ENCODE data around the gene R3HDM4. TPM values are rescaled to one million over a fixed set of nuclear protein-coding genes. Genes with fewer than 3 reads are reported as not detected.
"Not testable (repeated sequence)": the region's sequence is repeated elsewhere in the genome, so short reads cannot be mapped to it uniquely, and the experiment has no call there.

Gene R3HDM4
- 10 to 100 TPM; 29.5 to 52.7 (median 42.3) TPM for polyA plus RNA-seq
- long read RNA-seq, donor 1 = 0 reads
- long read RNA-seq, donor 2, partial matches to known transcripts = 0 of 4 reads
- long read RNA-seq, donor 2, other reads (novel, unspliced or antisense) = 0 of 4 reads
- long read RNA-seq, donor 3, partial matches to known transcripts = 6 of 8 reads
- long read RNA-seq, donor 3, other reads (novel, unspliced or antisense) = 0 of 8 reads
- long read RNA-seq, donor 4, partial matches to known transcripts = 0 of 1 reads
- long read RNA-seq, donor 4, other reads (novel, unspliced or antisense) = 0 of 1 reads
- long read RNA-seq, donor 5, transcript R3HDM4-201 (8 exons, 1,815 nt) = major isoform, 5 of 5 reads
- long read RNA-seq, donor 5, partial matches to known transcripts = 0 of 5 reads
- long read RNA-seq, donor 5, other reads (novel, unspliced or antisense) = 0 of 5 reads
- long read RNA-seq, donor 6, partial matches to known transcripts = 68 of 93 reads
- long read RNA-seq, donor 6, other reads (novel, unspliced or antisense) = 21 of 93 reads
- long read RNA-seq, donor 7, transcript R3HDM4-201 (8 exons, 1,815 nt) = major isoform, 12 of 12 reads
- long read RNA-seq, donor 7, partial matches to known transcripts = 0 of 12 reads
- long read RNA-seq, donor 7, other reads (novel, unspliced or antisense) = 0 of 12 reads
- long read RNA-seq, donor 8, partial matches to known transcripts = 0 of 3 reads
- long read RNA-seq, donor 8, other reads (novel, unspliced or antisense) = 0 of 3 reads
- long read RNA-seq, donor 9, partial matches to known transcripts = 0 of 2 reads
- long read RNA-seq, donor 9, other reads (novel, unspliced or antisense) = 0 of 2 reads
- long read RNA-seq, donor 10, transcript R3HDM4-201 (8 exons, 1,815 nt) = major isoform, 13 of 13 reads
- long read RNA-seq, donor 10, partial matches to known transcripts = 0 of 13 reads
- long read RNA-seq, donor 10, other reads (novel, unspliced or antisense) = 0 of 13 reads

DNA sequence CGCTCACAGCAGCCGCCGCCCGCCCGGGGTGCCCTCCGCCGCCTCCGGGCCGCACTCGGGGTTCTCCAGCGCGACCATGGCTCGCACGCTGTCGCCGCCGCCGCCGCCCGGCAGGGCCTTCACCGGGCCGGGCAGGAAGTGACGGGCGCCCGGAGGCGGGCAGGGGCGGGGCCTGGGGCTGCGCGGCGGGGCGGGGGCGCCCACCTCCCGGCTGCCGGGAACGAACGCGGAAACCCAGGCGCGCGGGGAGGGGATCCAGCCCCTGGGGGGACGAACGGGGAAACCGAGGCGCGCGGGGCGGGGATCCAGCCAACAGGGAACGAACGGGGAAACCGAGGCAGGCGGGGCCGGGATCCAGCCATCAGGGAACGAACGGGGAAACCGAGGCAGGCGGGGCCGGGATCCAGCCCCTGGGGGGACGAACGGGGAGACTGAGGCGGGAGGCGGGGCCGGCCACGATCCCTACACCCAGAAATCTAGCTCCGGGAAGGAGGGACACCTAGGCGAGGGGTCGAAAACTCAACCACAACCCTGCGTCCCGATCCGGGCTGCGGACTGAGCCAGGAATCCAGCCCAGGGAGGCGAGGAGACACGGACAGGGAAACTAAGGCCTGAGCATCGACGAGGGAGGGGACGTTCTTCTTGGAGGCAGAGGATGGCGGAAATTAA lies at the start of gene R3HDM4:
Gene R3HDM4, minus strand, starts transcription at position 140 of the 669 bp plus-strand sequence. Its CDS starts 62 bp downstream, at position 78.
- DNase-seq (peak; percentile 68 to 86), FAIRE-seq (no peak)
- Histone ChIP-seq H3K27me3 (ENCODE audit: control insufficient read depth in 3 of 3, insufficient read depth in 3 of 3, low read length in 3 of 3) (peaks cover 9 to 17% (median 14%) of the 10 kb centered on the region in 3 donors), H3K4me1 (ENCODE audit: control insufficient read depth in 3 of 3, insufficient read depth in 2 of 3, low read depth in 1 of 3, low read length in 2 of 3) (peaks cover 0 to 33% (median 3%) of the 10 kb centered on the region in 3 donors), H3K4me3 (ENCODE audit: low read depth in 1 of 3, low read length in 3 of 3) (peak within 1 kb of the TSS; percentile 93 to 99 (median 96)), H3K9me3 (ENCODE audit: control insufficient read depth in 2 of 2, insufficient read depth in 1 of 2, low read depth in 1 of 2, low read length in 1 of 2) (no peaks in the 10 kb centered on the region), H3K27ac (ENCODE audit: low read depth in 1 of 3, low read length in 2 of 3) (peak within 1 kb of the TSS; percentile 92 to 96 (median 93)), H3K36me3 (ENCODE audit: control insufficient read depth in 3 of 3, insufficient read depth in 2 of 3, low read depth in 1 of 3, low read length in 3 of 3) (no peaks in the 10 kb centered on the region)
- WGBS, 3 donors = 0 to 1% (median 1%) methylated on average over 52 to 76 of the region's 76 CpGs

DNA sequence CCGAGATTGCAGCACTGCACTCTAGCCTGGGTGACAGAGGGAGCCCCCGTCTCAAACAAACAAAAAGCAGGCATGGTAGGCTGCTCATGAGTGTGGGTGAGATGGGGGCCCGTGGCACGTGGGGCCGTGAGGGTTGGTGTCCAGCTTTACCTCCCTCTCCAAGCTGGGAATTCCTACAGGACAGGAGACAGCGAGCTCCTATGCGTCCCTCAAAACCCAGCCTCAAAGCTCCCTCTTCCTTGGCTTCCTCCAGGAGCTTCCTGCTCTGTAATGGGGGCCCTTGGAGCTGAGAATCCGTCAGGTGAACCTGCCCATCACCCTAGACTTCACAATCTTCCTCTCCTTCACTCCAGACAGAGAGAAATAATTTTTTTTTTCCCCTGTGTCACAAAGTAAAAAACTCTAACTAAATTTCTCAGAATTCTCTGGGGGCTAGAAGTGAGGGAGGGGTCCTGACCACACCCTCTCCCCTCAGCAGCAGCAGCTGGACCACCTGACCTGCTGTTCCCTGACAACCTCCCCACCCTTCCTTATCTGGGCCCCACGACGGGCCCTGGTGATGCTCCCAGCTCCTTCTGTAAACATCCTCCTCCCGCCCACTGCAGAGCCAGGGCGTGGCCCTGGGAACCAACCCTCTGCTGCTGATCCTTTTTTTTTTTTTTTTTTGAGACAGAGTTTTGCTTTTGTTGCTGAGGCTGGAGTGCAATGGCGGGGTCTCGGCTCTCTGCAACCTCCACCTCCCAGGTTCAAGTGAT lies 49.0 kb upstream of the R3HDM4 start:
- peak overlapping the region in 1 of 3 donors; percentile 56 for H3K4me3 ChIP-seq (ENCODE audit: low read depth in 1 of 3, low read length in 3 of 3)
- peak overlapping the region in 1 of 3 donors; percentile 100 for H3K27ac ChIP-seq (ENCODE audit: low read depth in 1 of 3, low read length in 2 of 3)
- peaks cover 0 to 50% (median 0%) of the 10 kb centered on the region in 3 donors for H3K4me1 ChIP-seq (ENCODE audit: control insufficient read depth in 3 of 3, insufficient read depth in 2 of 3, low read depth in 1 of 3, low read length in 2 of 3)
- no peak for FAIRE-seq
- 48 to 59% (median 59%) methylated on average over 14 of the region's 14 CpGs for WGBS, 3 donors
- H3K27me3 ChIP-seq (ENCODE audit: control insufficient read depth in 3 of 3, insufficient read depth in 3 of 3, low read length in 3 of 3) = no peaks in the 10 kb centered on the region
- H3K9me3 ChIP-seq (ENCODE audit: control insufficient read depth in 2 of 2, insufficient read depth in 1 of 2, low read depth in 1 of 2, low read length in 1 of 2) = peaks cover 0 to 9% of the 10 kb centered on the region in 2 donors
- H3K36me3 ChIP-seq (ENCODE audit: control insufficient read depth in 3 of 3, insufficient read depth in 2 of 3, low read depth in 1 of 3, low read length in 3 of 3) = peaks cover 0 to 97% (median 5%) of the 10 kb centered on the region in 3 donors
- peak; percentile 52 to 95 for DNase-seq

DNA sequence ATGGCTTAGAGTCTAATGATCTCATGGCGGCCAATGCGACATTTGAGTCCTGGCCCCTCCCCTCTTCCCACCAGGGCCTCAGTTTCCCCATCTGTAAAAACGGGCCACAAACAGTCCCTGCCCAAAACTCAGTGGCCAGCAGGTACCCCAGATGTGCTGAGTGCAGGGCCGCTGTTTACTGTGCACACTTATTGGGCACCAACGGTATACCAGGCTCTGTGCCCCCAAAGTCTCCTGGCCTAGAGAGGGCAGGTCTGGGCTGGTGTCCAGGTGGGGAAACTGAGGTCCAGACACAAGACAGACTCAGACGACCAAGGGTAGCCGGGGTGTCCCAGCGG lies 47.6 kb upstream of the R3HDM4 start:
- Histone ChIP-seq H3K4me1 (ENCODE audit: control insufficient read depth in 3 of 3, insufficient read depth in 2 of 3, low read depth in 1 of 3, low read length in 2 of 3) (peaks cover 0 to 65% (median 0%) of the 10 kb centered on the region in 3 donors), H3K36me3 (ENCODE audit: control insufficient read depth in 3 of 3, insufficient read depth in 2 of 3, low read depth in 1 of 3, low read length in 3 of 3) (peaks cover 0 to 97% (median 2%) of the 10 kb centered on the region in 3 donors), H3K9me3 (ENCODE audit: control insufficient read depth in 2 of 2, insufficient read depth in 1 of 2, low read depth in 1 of 2, low read length in 1 of 2) (peaks cover 0 to 3% of the 10 kb centered on the region in 2 donors), H3K27me3 (ENCODE audit: control insufficient read depth in 3 of 3, insufficient read depth in 3 of 3, low read length in 3 of 3) (no peaks in the 10 kb centered on the region), H3K27ac (ENCODE audit: low read depth in 1 of 3, low read length in 2 of 3) (peak overlapping the region in 1 of 3 donors; percentile 100), H3K4me3 (ENCODE audit: low read depth in 1 of 3, low read length in 3 of 3) (peak overlapping the region in 1 of 3 donors; percentile 56)
- FAIRE-seq (no peak), DNase-seq (no peak)
- WGBS, 3 donors = 83 to 85% (median 84%) methylated on average over 7 to 8 of the region's 8 CpGs

DNA sequence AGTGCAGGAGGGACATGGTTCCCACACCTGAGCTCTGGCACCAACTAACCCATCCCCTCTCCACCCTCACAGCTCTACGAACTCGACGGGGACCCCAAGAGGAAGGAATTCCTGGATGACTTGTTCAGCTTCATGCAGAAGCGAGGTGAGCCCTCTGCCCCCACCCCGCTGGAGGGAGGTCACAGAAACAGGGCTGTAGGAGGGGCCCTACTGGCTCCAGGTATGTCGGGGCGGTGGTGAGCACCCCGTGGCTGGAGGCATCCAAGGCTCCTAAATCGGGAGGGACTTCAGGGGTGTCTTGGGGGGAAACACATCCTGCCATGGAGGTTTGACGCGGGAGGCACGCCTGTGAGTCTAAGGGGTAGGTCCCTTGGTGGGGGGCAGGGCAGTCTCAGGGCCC lies 47.0 kb upstream of the R3HDM4 start:
- Histone ChIP-seq H3K27me3 (ENCODE audit: control insufficient read depth in 3 of 3, insufficient read depth in 3 of 3, low read length in 3 of 3) (no peaks in the 10 kb centered on the region), H3K27ac (ENCODE audit: low read depth in 1 of 3, low read length in 2 of 3) (peak overlapping the region in 1 of 3 donors; percentile 100), H3K36me3 (ENCODE audit: control insufficient read depth in 3 of 3, insufficient read depth in 2 of 3, low read depth in 1 of 3, low read length in 3 of 3) (peaks cover 0 to 97% (median 1%) of the 10 kb centered on the region in 3 donors), H3K4me1 (ENCODE audit: control insufficient read depth in 3 of 3, insufficient read depth in 2 of 3, low read depth in 1 of 3, low read length in 2 of 3) (peaks cover 0 to 70% (median 0%) of the 10 kb centered on the region in 3 donors), H3K4me3 (ENCODE audit: low read depth in 1 of 3, low read length in 3 of 3) (peak overlapping the region in 1 of 3 donors; percentile 56), H3K9me3 (ENCODE audit: control insufficient read depth in 2 of 2, insufficient read depth in 1 of 2, low read depth in 1 of 2, low read length in 1 of 2) (peaks cover 0 to 3% of the 10 kb centered on the region in 2 donors)
- WGBS, 3 donors = 66 to 72% (median 71%) methylated on average over 12 of the region's 12 CpGs
- no peak for FAIRE-seq
- DNase-seq = peak in 1 of 2 donors; percentile 73

DNA sequence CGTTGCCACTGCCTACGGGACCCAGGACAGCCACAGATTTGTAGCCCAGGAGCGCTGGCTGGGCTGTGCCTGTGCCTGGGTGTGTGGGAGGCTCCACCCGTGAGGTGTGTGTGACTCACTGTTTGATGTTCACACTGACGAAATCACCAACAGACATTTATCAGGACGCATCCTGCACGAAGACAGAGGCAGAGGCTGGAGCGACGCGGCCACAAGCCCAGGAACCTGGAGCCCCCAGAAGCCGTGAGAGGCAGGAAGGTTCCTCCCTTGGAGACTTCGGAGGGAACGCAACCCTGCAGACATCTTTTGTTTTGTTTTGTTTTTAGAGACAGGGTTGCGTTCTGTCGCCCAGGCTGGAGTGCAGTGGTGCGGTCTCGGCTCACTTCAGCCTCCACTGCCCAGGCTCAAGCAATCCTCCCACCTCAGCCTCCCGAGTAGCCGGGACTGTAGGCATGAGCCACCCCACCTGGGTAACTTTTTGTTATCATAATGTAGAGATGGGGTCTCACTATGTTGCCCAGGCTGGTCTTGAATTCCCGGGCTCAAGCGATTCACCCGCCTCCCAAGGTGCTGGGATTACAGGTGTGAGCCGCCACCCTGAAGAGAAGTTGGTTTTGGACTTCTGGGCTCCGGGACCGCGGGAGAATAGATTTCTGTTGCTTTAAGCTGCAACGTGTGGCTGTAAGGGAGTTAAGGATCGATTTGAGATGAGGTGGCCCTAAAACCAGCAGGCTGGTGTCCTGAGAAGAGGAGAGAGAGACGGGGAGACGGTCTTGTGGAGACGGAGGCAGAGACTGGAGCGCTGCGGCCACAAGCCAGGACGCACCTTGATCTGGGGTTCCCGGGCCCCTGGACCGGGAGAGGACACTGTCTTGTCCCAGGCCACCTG lies 46.2 kb upstream of the R3HDM4 start:
- 75 to 82% (median 78%) methylated on average over 36 of the region's 36 CpGs for WGBS, 3 donors
- DNase-seq (peak; percentile 21 to 81), FAIRE-seq (no peak)
- Histone ChIP-seq H3K4me3 (ENCODE audit: low read depth in 1 of 3, low read length in 3 of 3) (peak overlapping the region in 1 of 3 donors; percentile 56), H3K36me3 (ENCODE audit: control insufficient read depth in 3 of 3, insufficient read depth in 2 of 3, low read depth in 1 of 3, low read length in 3 of 3) (peaks cover 0 to 97% (median 0%) of the 10 kb centered on the region in 3 donors), H3K27ac (ENCODE audit: low read depth in 1 of 3, low read length in 2 of 3) (peak overlapping the region in 1 of 3 donors; percentile 100), H3K4me1 (ENCODE audit: control insufficient read depth in 3 of 3, insufficient read depth in 2 of 3, low read depth in 1 of 3, low read length in 2 of 3) (peaks cover 0 to 78% (median 0%) of the 10 kb centered on the region in 3 donors), H3K9me3 (ENCODE audit: control insufficient read depth in 2 of 2, insufficient read depth in 1 of 2, low read depth in 1 of 2, low read length in 1 of 2) (no peaks in the 10 kb centered on the region), H3K27me3 (ENCODE audit: control insufficient read depth in 3 of 3, insufficient read depth in 3 of 3, low read length in 3 of 3) (no peaks in the 10 kb centered on the region)

DNA sequence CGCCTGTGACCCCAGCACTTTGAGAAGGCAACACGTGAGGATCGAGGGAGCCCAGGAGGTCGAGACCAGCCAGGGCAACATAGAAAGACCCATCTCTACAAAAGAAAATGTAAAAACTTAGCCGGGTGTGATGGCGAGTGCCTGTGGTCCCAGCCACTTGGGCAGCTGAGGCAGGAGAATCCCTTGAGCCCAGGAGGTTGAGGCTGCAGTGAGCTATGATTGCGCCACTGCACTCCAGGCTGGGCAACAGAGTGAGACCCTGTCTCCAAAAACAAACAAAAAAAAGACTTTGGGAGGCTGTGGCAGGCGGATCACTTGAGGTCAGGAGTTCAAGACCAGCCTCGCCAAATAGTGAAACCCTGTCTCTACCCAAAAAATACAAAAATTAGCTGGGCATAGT lies 44.6 kb upstream of the R3HDM4 start:
- Histone ChIP-seq H3K4me3 (ENCODE audit: low read depth in 1 of 3, low read length in 3 of 3) (peak overlapping the region in 1 of 3 donors; percentile 54), H3K27ac (ENCODE audit: low read depth in 1 of 3, low read length in 2 of 3) (peak overlapping the region in 1 of 3 donors; percentile 100), H3K4me1 (ENCODE audit: control insufficient read depth in 3 of 3, insufficient read depth in 2 of 3, low read depth in 1 of 3, low read length in 2 of 3) (peaks cover 4 to 77% (median 9%) of the 10 kb centered on the region in 3 donors), H3K36me3 (ENCODE audit: control insufficient read depth in 3 of 3, insufficient read depth in 2 of 3, low read depth in 1 of 3, low read length in 3 of 3) (peaks cover 0 to 94% (median 0%) of the 10 kb centered on the region in 3 donors)
- not testable (repeated sequence) for FAIRE-seq; H3K27me3 ChIP-seq (ENCODE audit: control insufficient read depth in 3 of 3, insufficient read depth in 3 of 3, low read length in 3 of 3); H3K9me3 ChIP-seq (ENCODE audit: control insufficient read depth in 2 of 2, insufficient read depth in 1 of 2, low read depth in 1 of 2, low read length in 1 of 2); DNase-seq
- 92 to 94% (median 92%) methylated on average over 9 of the region's 9 CpGs for WGBS, 3 donors
